Lower leg skin (tissue), 4 donors: Measurements from ENCODE around the gene PPM1L. TPM values are rescaled to one million over a fixed set of nuclear protein-coding genes. Genes with fewer than 3 reads are reported as not detected.

Experiments used
- DNase-seq, 2 donors: peaks; one replicate each; pipeline ENCODE4 v3.0.0-alpha.2; 2019; ENCODE audit warnings: low spot score in 2 of 2
- H3K4me3 ChIP-seq: fragments of 200-600 bp; sonication (generic); 2 replicates; pipeline ENCODE4 v1.5.1; 2017; ENCODE audit warnings: mild to moderate bottlenecking, low read depth; ENCODE audit not compliant: poor library complexity, severe bottlenecking
- CTCF ChIP-seq, 3 donors: fragments of 450-650 bp; IDR thresholded peaks; one replicate each; pipeline ENCODE4 v1.5.1; 2016; ENCODE audit warnings: antibody characterized with exemption in 3 of 3, mild to moderate bottlenecking in 3 of 3, moderate library complexity in 2 of 3
- POLR2A ChIP-seq, 2 donors: fragments of 450-650 bp; IDR thresholded peaks; one replicate each; pipeline ENCODE4 v1.6.1; 2016 to 2017; ENCODE audit warnings: antibody characterized with exemption in 2 of 2, mild to moderate bottlenecking in 1 of 2, moderate library complexity in 1 of 2
- WGBS, 2 donors: methylation state at CpG; one replicate each; pipeline ENCODE4 v1.1.5; 2018; 5-methylcytosine and 5-hydroxymethylcytosine counted together
- intact Hi-C: fragments of 100-400 bp; cut with DNase I; formaldehyde crosslinking; loops from one replicate; pipeline ENCODE4 v1.15.0; 2023; ENCODE audit warnings: low total_unique reads
- total RNA-seq, 4 donors: library from RNA; depleted of rRNA; stranded (reverse); fragments of >200 nt; gene quantifications; one replicate each; pipeline ENCODE4 v1.1.0, GENCODE V29; 2016

PPM1L gene
- total RNA-seq, 4 donors from 2014 or later = 34.9 to 46.5 (median 40.7) TPM

GRCh38 chr3:161014843-161015749 lies 259.1 kb downstream of the PPM1L start:
- DNase-seq = no peak
- 88 to 91% methylated on average over 4 of the region's 4 CpGs for WGBS, 2 donors
- no peak for TF ChIP-seq POLR2A (IDR thresholded peaks at IDR 0.05)
- TF ChIP-seq CTCF (IDR thresholded peaks at IDR 0.05) = no peak
- H3K4me3 ChIP-seq = no peak overlapping the region
- intact Hi-C loops = no loop called here

GRCh38 chr3:161016417-161017313 lies 260.6 kb downstream of the PPM1L start:
- intact Hi-C loops = no loop called here
- no peak overlapping the region for H3K4me3 ChIP-seq
- no peak for DNase-seq
- 62 to 79% methylated on average over 6 of the region's 6 CpGs for WGBS, 2 donors
- TF ChIP-seq CTCF (IDR thresholded peaks at IDR 0.05) = no peak
- TF ChIP-seq POLR2A (IDR thresholded peaks at IDR 0.05) = no peak

- intact Hi-C loops = no loop called here
- DNase-seq = no peak
- no peak overlapping the region for H3K4me3 ChIP-seq
- no peak for TF ChIP-seq POLR2A (IDR thresholded peaks at IDR 0.05)
- 92 to 95% methylated on average over 2 of the region's 2 CpGs for WGBS, 2 donors
Observed at GRCh38 chr3:161017971-161018370, 261.9 kb downstream of the PPM1L start.

- H3K4me3 ChIP-seq = no peak overlapping the region
- intact Hi-C loops = no loop called here
- no peak for DNase-seq
- TF ChIP-seq CTCF (IDR thresholded peaks at IDR 0.05) = no peak
- no peak for TF ChIP-seq POLR2A (IDR thresholded peaks at IDR 0.05)
Observed at GRCh38 chr3:161020256-161020655, 264.2 kb downstream of the PPM1L start.

GRCh38 chr3:161025911-161026310 lies 269.9 kb downstream of the PPM1L start:
- 53 to 96% methylated on average over 1 of the region's 1 CpG for whole genome bisulfite sequencing, 2 donors
- TF ChIP-seq POLR2A (IDR thresholded peaks at IDR 0.05) (no peak), CTCF (IDR thresholded peaks at IDR 0.05) (no peak)
- no peak for DNase-seq
- no peak overlapping the region for H3K4me3 ChIP-seq
- intact Hi-C loops = no loop called here
